K562 (cell line): ENCODE measurements around the gene HMGXB3. TPM values are rescaled to one million over a fixed set of nuclear protein-coding genes. Genes with fewer than 3 reads are reported as not detected.

Experiments
- CHCHD3 ChIP-seq: fragments of 250-450 bp; sonication (Bioruptor Pico); IDR thresholded peaks from 2 replicates; pipeline ENCODE4 v2.1.2; 2022; ENCODE audit warnings: mild to moderate bottlenecking
- CHD1 ChIP-seq: fragments of 200-600 bp; sonication (generic); IDR thresholded peaks from one replicate; pipeline ENCODE4 v1.6.1; 2012; ENCODE audit warnings: mild to moderate bottlenecking, moderate library complexity, low read length, inconsistent platforms
- CSDE1 ChIP-seq, 2 experiments: fragments of 450-650 bp; IDR thresholded peaks; 2 replicates each; pipeline ENCODE4 v1.6.1; 2016; ENCODE audit warnings: mild to moderate bottlenecking in 1 of 2
- EHMT2 ChIP-seq: fragments of 450-650 bp; IDR thresholded peaks from 2 replicates; pipeline ENCODE4 v1.6.1; 2018; ENCODE audit warnings: antibody characterized with exemption
- GABPB1 ChIP-seq: sonication (generic); formaldehyde crosslinking; IDR thresholded peaks from 2 replicates; pipeline ENCODE4 v1.8.0; 2022; ENCODE audit warnings: mild to moderate bottlenecking, missing genetic modification reagents
- HDAC1 ChIP-seq, 2 experiments: fragments of 450-650 bp; IDR thresholded peaks; 2 replicates each; pipeline ENCODE4 v1.6.1; 2016 to 2017; ENCODE audit warnings: inconsistent platforms in 1 of 2, mild to moderate bottlenecking in 1 of 2, moderate library complexity in 1 of 2
- JUN ChIP-seq, 2 experiments: sonication (generic) in 1 of 2; formaldehyde crosslinking in 1 of 2; IDR thresholded peaks; 2 replicates each; pipeline versions ENCODE4 v1.6.1 to v1.8.0; 2012 to 2022; ENCODE audit warnings: borderline replicate concordance in 2 of 2, mild to moderate bottlenecking in 2 of 2, improper control_type of control experiment in 1 of 2, low read depth in 1 of 2, low read length in 1 of 2, missing genetic modification reagents in 1 of 2
- MTA2 ChIP-seq: fragments of 450-650 bp; IDR thresholded peaks from 2 replicates; pipeline ENCODE4 v1.6.1; 2016; ENCODE audit warnings: low read depth
- NFIC ChIP-seq: fragments of 450-650 bp; IDR thresholded peaks from 2 replicates; pipeline ENCODE4 v1.6.1; 2017; ENCODE audit warnings: mild to moderate bottlenecking, inconsistent platforms
- NR2C2 ChIP-seq, 2 experiments: fragments of 200-800 bp in 1 of 2; sonication (Bioruptor generic) in 1 of 2; sonication (generic) in 1 of 2; formaldehyde crosslinking in 1 of 2; IDR thresholded peaks; 2 replicates each; pipeline versions ENCODE4 v1.6.1 to v1.8.0; 2016 to 2022; ENCODE audit warnings: mild to moderate bottlenecking in 1 of 2, missing compliant biosample characterization in 1 of 2, missing genetic modification characterization in 1 of 2, missing genetic modification reagents in 1 of 2
- NR4A1 ChIP-seq, 2 experiments: fragments of 250-450 bp in 1 of 2; fragments of 450-650 bp in 1 of 2; sonication (Bioruptor Pico) in 1 of 2; IDR thresholded peaks; 2 replicates each; pipeline versions ENCODE4 v1.4.0 to v1.6.1; 2016 to 2020; ENCODE audit warnings: mild to moderate bottlenecking in 2 of 2, missing compliant biosample characterization in 1 of 2, missing genetic modification characterization in 1 of 2, moderate library complexity in 1 of 2
- TAF1 ChIP-seq: IDR thresholded peaks from 2 replicates; pipeline ENCODE4 v1.6.1; 2011; ENCODE audit warnings: mild to moderate bottlenecking, low read length, moderate library complexity; ENCODE audit not compliant: insufficient read depth, control insufficient read depth, severe bottlenecking; ENCODE audit errors: extremely low read depth
- TCF3 ChIP-seq: sonication (generic); formaldehyde crosslinking; IDR thresholded peaks from 2 replicates; pipeline ENCODE4 v1.4.0; 2020; ENCODE audit warnings: mild to moderate bottlenecking, missing genetic modification reagents
- ZKSCAN8 ChIP-seq: fragments of 200-800 bp; sonication (Bioruptor generic); IDR thresholded peaks from 2 replicates; pipeline ENCODE4 v1.6.1; 2016; ENCODE audit warnings: missing genetic modification characterization, missing compliant biosample characterization
- polyA plus RNA-seq, 8 experiments: library from polyadenylated mRNA; depleted of rRNA in 4 of 8; stranded (reverse) in 5 of 8; unstranded in 3 of 8; fragments of >200 nt; fragmentation: Nextera tagmentation in 2 of 8; fragmentation: Illumina TruSeq in 1 of 8; extraction: Ambion mirVana in 2 of 8; extraction: Trizol in 1 of 8; gene quantifications; 2 replicates each; pipeline versions ENCODE4 v1.2.1 to v1.2.3, GENCODE V29; 2011 to 2014; ENCODE audit warnings: inconsistent platforms in 1 of 8, missing spikeins in 1 of 8
- total RNA-seq, 7 experiments: library from RNA; depleted of rRNA in 6 of 7; stranded (reverse); fragments of >200 nt in 6 of 7; fragmentation: Illumina TruSeq in 2 of 7; extraction: Trizol in 2 of 7; gene quantifications; 2 replicates each; pipeline versions ENCODE4 v1.2.1 to v1.2.3, GENCODE V29; 2011 to 2021; ENCODE audit warnings: low replicate concordance in 1 of 7
- TF ChIP-seq, protein P1 (sequence below): IDR thresholded peaks from 2 replicates; pipeline ENCODE4 v1.6.1; 2016; ENCODE audit warnings: missing genetic modification characterization, missing compliant biosample characterization
- TF ChIP-seq, protein P2 (sequence below), 2 experiments: IDR thresholded peaks in 1 of 2; conservative IDR thresholded peaks in 1 of 2; 2 replicates each; pipeline ENCODE4 v1.6.1; 2016; ENCODE audit warnings: low read depth in 2 of 2, mild to moderate bottlenecking in 1 of 2, missing compliant biosample characterization in 1 of 2, missing genetic modification characterization in 1 of 2, moderate library complexity in 1 of 2
- TF ChIP-seq, protein P3 (sequence below): fragments of 450-650 bp; formaldehyde crosslinking; IDR thresholded peaks from 2 replicates; pipeline ENCODE4 v1.4.0; 2022; ENCODE audit warnings: missing genetic modification characterization

The HMGXB3 gene
- total and polyA plus RNA-seq, 9 of the 15 experiments (the other 6 are each of a cell fraction or from before 2014, with no cell fraction given) = 1.8 to 44.1 (median 32.2) TPM

DNA sequence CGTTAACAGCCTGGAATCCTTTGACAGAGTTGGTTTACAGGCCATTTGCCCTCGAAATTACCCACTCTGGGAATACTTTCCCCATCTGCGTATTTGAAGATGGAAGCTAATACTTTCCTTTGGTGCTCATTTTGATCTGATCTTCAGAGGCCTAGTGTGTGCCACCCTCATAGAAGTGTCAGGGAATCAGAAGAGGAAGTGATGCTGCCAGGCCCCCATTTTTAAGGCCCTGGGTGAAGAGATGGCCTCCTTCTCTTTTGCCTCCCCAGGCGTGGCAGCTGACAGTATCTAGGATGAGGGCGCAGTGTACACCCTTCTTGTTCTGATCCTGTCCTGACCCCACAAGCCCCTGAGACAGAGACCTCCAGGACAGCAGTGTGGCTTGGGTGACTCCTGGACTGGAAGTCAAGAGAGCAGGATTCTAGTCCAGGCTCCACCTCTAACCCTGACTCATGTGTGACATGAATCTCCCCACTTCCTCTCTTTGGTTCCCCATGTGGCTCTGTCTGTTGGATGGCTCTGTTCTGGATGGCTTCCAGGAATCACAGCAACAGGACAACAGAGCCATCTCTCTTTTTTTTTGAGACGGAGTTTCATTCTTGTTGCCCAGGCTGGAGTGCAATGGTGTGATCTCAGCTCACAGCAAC is 58.1 kb downstream of the HMGXB3 start (continued):
- TF ChIP-seq, protein P1, sequence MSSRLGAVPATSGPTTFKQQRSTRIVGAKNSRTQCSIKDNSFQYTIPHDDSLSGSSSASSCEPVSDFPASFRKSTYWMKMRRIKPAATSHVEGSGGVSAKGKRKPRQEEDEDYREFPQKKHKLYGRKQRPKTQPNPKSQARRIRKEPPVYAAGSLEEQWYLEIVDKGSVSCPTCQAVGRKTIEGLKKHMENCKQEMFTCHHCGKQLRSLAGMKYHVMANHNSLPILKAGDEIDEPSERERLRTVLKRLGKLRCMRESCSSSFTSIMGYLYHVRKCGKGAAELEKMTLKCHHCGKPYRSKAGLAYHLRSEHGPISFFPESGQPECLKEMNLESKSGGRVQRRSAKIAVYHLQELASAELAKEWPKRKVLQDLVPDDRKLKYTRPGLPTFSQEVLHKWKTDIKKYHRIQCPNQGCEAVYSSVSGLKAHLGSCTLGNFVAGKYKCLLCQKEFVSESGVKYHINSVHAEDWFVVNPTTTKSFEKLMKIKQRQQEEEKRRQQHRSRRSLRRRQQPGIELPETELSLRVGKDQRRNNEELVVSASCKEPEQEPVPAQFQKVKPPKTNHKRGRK (tag) = no peak
- TF ChIP-seq CSDE1 (IDR thresholded peaks at IDR 0.05) = no peak
- peak; percentile 54; the same call in 1 of the 2 replicates for TF ChIP-seq JUN (IDR thresholded peaks at IDR 0.05; ENCODE audit: borderline replicate concordance, low read depth, low read length)
- TF ChIP-seq JUN (CRISPR knock-in tag; IDR thresholded peaks at IDR 0.05; ENCODE audit: borderline replicate concordance) = no peak
- TF ChIP-seq NR2C2 (CRISPR knock-in tag; IDR thresholded peaks at IDR 0.05) = no peak
- TF ChIP-seq NR2C2 (tag; IDR thresholded peaks at IDR 0.05) = peak; percentile 60
- no peak for TF ChIP-seq CHD1
- no peak for TF ChIP-seq TCF3 (CRISPR knock-in tag)
- TF ChIP-seq, protein P2, sequence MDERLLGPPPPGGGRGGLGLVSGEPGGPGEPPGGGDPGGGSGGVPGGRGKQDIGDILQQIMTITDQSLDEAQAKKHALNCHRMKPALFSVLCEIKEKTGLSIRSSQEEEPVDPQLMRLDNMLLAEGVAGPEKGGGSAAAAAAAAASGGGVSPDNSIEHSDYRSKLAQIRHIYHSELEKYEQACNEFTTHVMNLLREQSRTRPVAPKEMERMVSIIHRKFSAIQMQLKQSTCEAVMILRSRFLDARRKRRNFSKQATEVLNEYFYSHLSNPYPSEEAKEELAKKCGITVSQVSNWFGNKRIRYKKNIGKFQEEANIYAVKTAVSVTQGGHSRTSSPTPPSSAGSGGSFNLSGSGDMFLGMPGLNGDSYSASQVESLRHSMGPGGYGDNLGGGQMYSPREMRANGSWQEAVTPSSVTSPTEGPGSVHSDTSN (CRISPR knock-in tag; IDR thresholded peaks at IDR 0.05; ENCODE audit: low read depth) = no peak
- TF ChIP-seq, protein P2 (tag; conservative IDR thresholded peaks at IDR 0.05; ENCODE audit: low read depth) = no peak
- TF ChIP-seq TAF1 = no peak
- no peak for TF ChIP-seq NR4A1 (CRISPR knock-in tag; IDR thresholded peaks at IDR 0.05)
- no peak for TF ChIP-seq NR4A1 (tag; IDR thresholded peaks at IDR 0.05)
- peak; percentile 94 for TF ChIP-seq NFIC
- no peak for TF ChIP-seq GABPB1 (CRISPR knock-in tag)
- TF ChIP-seq MTA2 = no peak
- TF ChIP-seq CHCHD3 (CRISPR knock-in tag) = no peak
- 0 out of 2 replicates have a peak, but pooled peaks have one; percentile 28 for TF ChIP-seq EHMT2
- TF ChIP-seq, protein P3, sequence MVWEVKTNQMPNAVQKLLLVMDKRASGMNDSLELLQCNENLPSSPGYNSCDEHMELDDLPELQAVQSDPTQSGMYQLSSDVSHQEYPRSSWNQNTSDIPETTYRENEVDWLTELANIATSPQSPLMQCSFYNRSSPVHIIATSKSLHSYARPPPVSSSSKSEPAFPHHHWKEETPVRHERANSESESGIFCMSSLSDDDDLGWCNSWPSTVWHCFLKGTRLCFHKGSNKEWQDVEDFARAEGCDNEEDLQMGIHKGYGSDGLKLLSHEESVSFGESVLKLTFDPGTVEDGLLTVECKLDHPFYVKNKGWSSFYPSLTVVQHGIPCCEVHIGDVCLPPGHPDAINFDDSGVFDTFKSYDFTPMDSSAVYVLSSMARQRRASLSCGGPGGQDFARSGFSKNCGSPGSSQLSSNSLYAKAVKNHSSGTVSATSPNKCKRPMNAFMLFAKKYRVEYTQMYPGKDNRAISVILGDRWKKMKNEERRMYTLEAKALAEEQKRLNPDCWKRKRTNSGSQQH = no peak
- peak in 1 of 2 experiments; percentile 75; a peak in 2 of 4 replicates for TF ChIP-seq HDAC1 (IDR thresholded peaks at IDR 0.05)
- TF ChIP-seq ZKSCAN8 (CRISPR knock-in tag) = no peak
